ENCODE data around the gene SPTA1. TPM values are rescaled to one million over a fixed set of nuclear protein-coding genes. Genes with fewer than 3 reads are reported as not detected.

Gene SPTA1
- total and polyA plus RNA-seq, 2 of the 4 experiments (the other 2 are of a cell fraction) = not detected

DNA sequence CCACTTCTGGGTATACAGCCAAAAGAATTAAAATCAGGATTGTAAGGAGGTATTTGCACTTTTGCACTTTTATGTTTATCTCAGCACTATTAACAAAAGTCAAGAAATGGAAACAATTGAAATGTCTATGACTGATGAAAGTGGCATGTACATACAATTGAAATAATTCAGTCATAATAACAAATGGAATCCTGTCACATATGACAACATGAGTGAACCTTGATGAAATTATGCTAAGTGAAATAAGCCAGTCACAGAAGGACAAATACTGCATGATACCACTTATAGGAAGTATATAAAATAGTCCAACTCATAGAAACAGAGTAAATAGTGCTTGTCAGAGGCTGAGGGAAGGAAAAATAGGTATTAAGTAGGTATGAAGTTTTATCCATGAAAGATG lies 3.4 kb upstream of the SPTA1 start:
- Histone ChIP-seq H3K9ac (ENCODE audit: low read depth, low read length) (no peak overlapping the region), H4K5ac (ENCODE audit: low read depth, low read length) (no peak overlapping the region), H3K9me3 (ENCODE audit: control insufficient read depth, insufficient read depth, low read length) (no peaks in the 10 kb centered on the region; the same call in 1 of the 2 replicates), H2AK5ac (ENCODE audit: low read depth, low read length) (no peak overlapping the region), H4K8ac (ENCODE audit: low read depth in 2 of 2, low read length in 2 of 2) (no peak overlapping the region), H2BK120ac (ENCODE audit: low read depth, low read length) (no peak overlapping the region), H3K4ac (ENCODE audit: low read depth, low read length) (no peak overlapping the region), H3K18ac (ENCODE audit: low read depth, low read length) (no peak overlapping the region), H3K23ac (ENCODE audit: low read depth, low read length) (no peak overlapping the region), H2AFZ (replicated peaks; ENCODE audit: low read length, poor library complexity) (no peak overlapping the region), H2BK20ac (ENCODE audit: low read depth, low read length) (no peak overlapping the region), H2AK9ac (replicated peaks; ENCODE audit: low read depth, low read length, poor library complexity) (no peak overlapping the region), H3K14ac (replicated peaks; ENCODE audit: low read depth, low read length) (no peak overlapping the region), H4K91ac (ENCODE audit: insufficient read depth, low read depth, low read length) (no peak overlapping the region), H3K36me3 (ENCODE audit: control insufficient read depth, insufficient read depth, low read length) (no peaks in the 10 kb centered on the region), H2BK15ac (ENCODE audit: low read depth, low read length) (no peak overlapping the region), H3K27ac (ENCODE audit: insufficient read depth, low read length) (no peak overlapping the region), H3K56ac (ENCODE audit: extremely low read depth, insufficient read depth, low read length) (no peak overlapping the region), H2BK5ac (ENCODE audit: low read depth, low read length, poor library complexity, severe bottlenecking) (no peak overlapping the region), H3K9me1 (ENCODE audit: insufficient read depth, low read length) (no peaks in the 10 kb centered on the region), H3K4me1 (ENCODE audit: control insufficient read depth, insufficient read depth, low read length) (no peaks in the 10 kb centered on the region), H4K20me1 (ENCODE audit: insufficient read depth, low read length) (no peaks in the 10 kb centered on the region), H3K27me3 (ENCODE audit: control insufficient read depth, insufficient read depth, low read length) (no peaks in the 10 kb centered on the region), H3K79me1 (ENCODE audit: low read depth in 1 of 2, low read length in 2 of 2) (no peaks in the 10 kb centered on the region), H3K4me2 (ENCODE audit: low read depth, low read length) (no peak overlapping the region), H3K4me3 (ENCODE audit: insufficient read depth, low read depth, low read length) (no peak overlapping the region)
- no peak for DNase-seq
- in situ Hi-C loops (cut with MboI; ENCODE audit: low sequenced_read_pairs) (no loop called here), dilution Hi-C loops (cut with HindIII; ENCODE audit: low sequenced_read_pairs, unreplicated experiment) (no loop called here), intact Hi-C loops (cut with micrococcal nuclease) (no loop called here)
- TF ChIP-seq RAD21 (IDR thresholded peaks at IDR 0.05; ENCODE audit: low read length) = no peak
- no peak for TF ChIP-seq MAFK (IDR thresholded peaks at IDR 0.05; ENCODE audit: low read depth, low read length)
- TF ChIP-seq MXI1 (IDR thresholded peaks at IDR 0.05; ENCODE audit: borderline replicate concordance, low read depth, low read length) = no peak
- no peak for TF ChIP-seq MAZ (IDR thresholded peaks at IDR 0.05; ENCODE audit: borderline replicate concordance, low read depth, low read length)
- TF ChIP-seq RCOR1 (IDR thresholded peaks at IDR 0.05; ENCODE audit: insufficient replicate concordance, low read length) = no peak
- TF ChIP-seq CHD1 (IDR thresholded peaks at IDR 0.05; ENCODE audit: low read depth, low read length) = no peak
- TF ChIP-seq, protein P1, sequence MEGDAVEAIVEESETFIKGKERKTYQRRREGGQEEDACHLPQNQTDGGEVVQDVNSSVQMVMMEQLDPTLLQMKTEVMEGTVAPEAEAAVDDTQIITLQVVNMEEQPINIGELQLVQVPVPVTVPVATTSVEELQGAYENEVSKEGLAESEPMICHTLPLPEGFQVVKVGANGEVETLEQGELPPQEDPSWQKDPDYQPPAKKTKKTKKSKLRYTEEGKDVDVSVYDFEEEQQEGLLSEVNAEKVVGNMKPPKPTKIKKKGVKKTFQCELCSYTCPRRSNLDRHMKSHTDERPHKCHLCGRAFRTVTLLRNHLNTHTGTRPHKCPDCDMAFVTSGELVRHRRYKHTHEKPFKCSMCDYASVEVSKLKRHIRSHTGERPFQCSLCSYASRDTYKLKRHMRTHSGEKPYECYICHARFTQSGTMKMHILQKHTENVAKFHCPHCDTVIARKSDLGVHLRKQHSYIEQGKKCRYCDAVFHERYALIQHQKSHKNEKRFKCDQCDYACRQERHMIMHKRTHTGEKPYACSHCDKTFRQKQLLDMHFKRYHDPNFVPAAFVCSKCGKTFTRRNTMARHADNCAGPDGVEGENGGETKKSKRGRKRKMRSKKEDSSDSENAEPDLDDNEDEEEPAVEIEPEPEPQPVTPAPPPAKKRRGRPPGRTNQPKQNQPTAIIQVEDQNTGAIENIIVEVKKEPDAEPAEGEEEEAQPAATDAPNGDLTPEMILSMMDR (conservative IDR thresholded peaks at IDR 0.05; ENCODE audit: low read depth, low read length) = no peak
- no peak for TF ChIP-seq FOS (IDR thresholded peaks at IDR 0.05; ENCODE audit: low read depth, low read length)
- no peak for TF ChIP-seq NFE2L2 (IDR thresholded peaks at IDR 0.05; ENCODE audit: low read depth, low read length)
- no peak for TF ChIP-seq POLR2A (IDR thresholded peaks at IDR 0.05; ENCODE audit: low read depth, low read length)
- TF ChIP-seq, protein P2, sequence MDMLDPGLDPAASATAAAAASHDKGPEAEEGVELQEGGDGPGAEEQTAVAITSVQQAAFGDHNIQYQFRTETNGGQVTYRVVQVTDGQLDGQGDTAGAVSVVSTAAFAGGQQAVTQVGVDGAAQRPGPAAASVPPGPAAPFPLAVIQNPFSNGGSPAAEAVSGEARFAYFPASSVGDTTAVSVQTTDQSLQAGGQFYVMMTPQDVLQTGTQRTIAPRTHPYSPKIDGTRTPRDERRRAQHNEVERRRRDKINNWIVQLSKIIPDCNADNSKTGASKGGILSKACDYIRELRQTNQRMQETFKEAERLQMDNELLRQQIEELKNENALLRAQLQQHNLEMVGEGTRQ (IDR thresholded peaks at IDR 0.05; ENCODE audit: low read depth, low read length) = no peak
- no peak for TF ChIP-seq SMC3 (IDR thresholded peaks at IDR 0.05; ENCODE audit: low read depth, low read length)
- no peak for TF ChIP-seq RFX5 (IDR thresholded peaks at IDR 0.05; ENCODE audit: low read depth, low read length)
- TF ChIP-seq, protein P3, sequence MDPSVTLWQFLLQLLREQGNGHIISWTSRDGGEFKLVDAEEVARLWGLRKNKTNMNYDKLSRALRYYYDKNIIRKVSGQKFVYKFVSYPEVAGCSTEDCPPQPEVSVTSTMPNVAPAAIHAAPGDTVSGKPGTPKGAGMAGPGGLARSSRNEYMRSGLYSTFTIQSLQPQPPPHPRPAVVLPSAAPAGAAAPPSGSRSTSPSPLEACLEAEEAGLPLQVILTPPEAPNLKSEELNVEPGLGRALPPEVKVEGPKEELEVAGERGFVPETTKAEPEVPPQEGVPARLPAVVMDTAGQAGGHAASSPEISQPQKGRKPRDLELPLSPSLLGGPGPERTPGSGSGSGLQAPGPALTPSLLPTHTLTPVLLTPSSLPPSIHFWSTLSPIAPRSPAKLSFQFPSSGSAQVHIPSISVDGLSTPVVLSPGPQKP (IDR thresholded peaks at IDR 0.05; ENCODE audit: borderline replicate concordance, low read depth, low read length) = no peak
- no peak for TF ChIP-seq CEBPB (IDR thresholded peaks at IDR 0.05; ENCODE audit: low read depth, low read length)
- TF ChIP-seq BHLHE40 (IDR thresholded peaks at IDR 0.05; ENCODE audit: low read depth, low read length) = no peak
- POLR2A ChIA-PET (ENCODE audit: unreplicated experiment) = no interaction called here
- CTCF ChIA-PET = no interaction called here
- no TSS peak for BruUV-seq (replicated peaks)
- ATAC-seq (ENCODE audit: low read depth) = no peak

Measured in IMR-90 (cell line).